ENCODE data around the gene MRAS.

- TF ChIP-seq, protein P1, sequence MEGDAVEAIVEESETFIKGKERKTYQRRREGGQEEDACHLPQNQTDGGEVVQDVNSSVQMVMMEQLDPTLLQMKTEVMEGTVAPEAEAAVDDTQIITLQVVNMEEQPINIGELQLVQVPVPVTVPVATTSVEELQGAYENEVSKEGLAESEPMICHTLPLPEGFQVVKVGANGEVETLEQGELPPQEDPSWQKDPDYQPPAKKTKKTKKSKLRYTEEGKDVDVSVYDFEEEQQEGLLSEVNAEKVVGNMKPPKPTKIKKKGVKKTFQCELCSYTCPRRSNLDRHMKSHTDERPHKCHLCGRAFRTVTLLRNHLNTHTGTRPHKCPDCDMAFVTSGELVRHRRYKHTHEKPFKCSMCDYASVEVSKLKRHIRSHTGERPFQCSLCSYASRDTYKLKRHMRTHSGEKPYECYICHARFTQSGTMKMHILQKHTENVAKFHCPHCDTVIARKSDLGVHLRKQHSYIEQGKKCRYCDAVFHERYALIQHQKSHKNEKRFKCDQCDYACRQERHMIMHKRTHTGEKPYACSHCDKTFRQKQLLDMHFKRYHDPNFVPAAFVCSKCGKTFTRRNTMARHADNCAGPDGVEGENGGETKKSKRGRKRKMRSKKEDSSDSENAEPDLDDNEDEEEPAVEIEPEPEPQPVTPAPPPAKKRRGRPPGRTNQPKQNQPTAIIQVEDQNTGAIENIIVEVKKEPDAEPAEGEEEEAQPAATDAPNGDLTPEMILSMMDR (IDR thresholded peaks at IDR 0.05; ENCODE audit: poor library complexity): no peak
- TF ChIP-seq EZH2phosphoT487 (IDR thresholded peaks at IDR 0.05; ENCODE audit: low read depth, severe bottlenecking, unreplicated experiment): no peak
- no peak for TF ChIP-seq EZH2 (IDR thresholded peaks at IDR 0.05; ENCODE audit: borderline replicate concordance)
Measured at GRCh38 chr3:138450181-138450580, 101.8 kb downstream of the MRAS start.
